GM19351 (cell line): ENCODE results near the gene NRCAM.
"Not testable (repeated sequence)": the region's sequence is repeated elsewhere in the genome, so short reads cannot be mapped to it uniquely, and the experiment has no call there.

Experiments
- ATAC-seq: cut with Tn5 transposase; IDR thresholded peaks from one replicate; pipeline ENCODE4 v1.9.1; 2021; ENCODE audit warnings: mild to moderate bottlenecking, moderate library complexity; ENCODE audit not compliant: unreplicated experiment

Gene NRCAM

GRCh38 chr7:108455998-108456677 is at the start of gene NRCAM:
TSS of gene NRCAM (minus strand) at chr7:108456436. CDS start at chr7:108240064, 216,372 bp downstream.
- ATAC-seq = peak; percentile 44

GRCh38 chr7:108504576-108504975 is 48.3 kb upstream of the NRCAM start:
- not testable (repeated sequence) for ATAC-seq

- peak; percentile 94 for ATAC-seq
Measured at GRCh38 chr7:108503112-108504026, 47.1 kb upstream of the NRCAM start.

- ATAC-seq = no peak
Measured at GRCh38 chr7:108499566-108499965, 43.3 kb upstream of the NRCAM start.

GRCh38 chr7:108498481-108498880 is 42.2 kb upstream of the NRCAM start:
- ATAC-seq = no peak

- peak; percentile 70 for ATAC-seq
Measured at GRCh38 chr7:108497082-108497725, 41.0 kb upstream of the NRCAM start.

- no peak for ATAC-seq
Measured at GRCh38 chr7:108492742-108493141, 36.5 kb upstream of the NRCAM start.

- no peak for ATAC-seq
Measured at GRCh38 chr7:108488768-108489538, 32.7 kb upstream of the NRCAM start.

- no peak for ATAC-seq
Measured at GRCh38 chr7:108487646-108488045, 31.4 kb upstream of the NRCAM start.

- peak; percentile 89 for ATAC-seq
Measured at GRCh38 chr7:108486291-108486966, 30.2 kb upstream of the NRCAM start.

- no peak for ATAC-seq
Measured at GRCh38 chr7:108484137-108484536, 27.9 kb upstream of the NRCAM start.

- no peak for ATAC-seq
Measured at GRCh38 chr7:108480311-108480710, 24.1 kb upstream of the NRCAM start.

GRCh38 chr7:108479751-108480150 is 23.5 kb upstream of the NRCAM start:
- ATAC-seq = no peak

- ATAC-seq = no peak
Measured at GRCh38 chr7:108479118-108479517, 22.9 kb upstream of the NRCAM start.

GRCh38 chr7:108468246-108468645 is 12.0 kb upstream of the NRCAM start:
- no peak for ATAC-seq

- no peak for ATAC-seq
Measured at GRCh38 chr7:108467391-108467790, 11.2 kb upstream of the NRCAM start.

- ATAC-seq = not testable (repeated sequence)
Measured at GRCh38 chr7:108466322-108466721, 10.1 kb upstream of the NRCAM start.

GRCh38 chr7:108464743-108465142 is 8.5 kb upstream of the NRCAM start:
- no peak for ATAC-seq

GRCh38 chr7:108463613-108464012 is 7.4 kb upstream of the NRCAM start:
- no peak for ATAC-seq

GRCh38 chr7:108461840-108462239 is 5.6 kb upstream of the NRCAM start:
- ATAC-seq = no peak
